ENCODE data around the gene CLSTN2.

- TF ChIP-seq POLR2AphosphoS5 (IDR thresholded peaks at IDR 0.05; ENCODE audit: low read depth, low read length) (no peak), ZFX (IDR thresholded peaks at IDR 0.05) (no peak), POLR2A (IDR thresholded peaks at IDR 0.05; ENCODE audit: borderline replicate concordance, extremely low read depth, insufficient read depth, insufficient read length) (no peak), CTCF (IDR thresholded peaks at IDR 0.05 in 2 of 3, conservative IDR thresholded peaks at IDR 0.05 in 1 of 3; ENCODE audit: borderline replicate concordance in 1 of 3, insufficient read depth in 1 of 3, low read depth in 2 of 3, low read length in 2 of 3) (no peak), RAD21 (IDR thresholded peaks at IDR 0.05; ENCODE audit: low read depth) (no peak), MAX (IDR thresholded peaks at IDR 0.05) (no peak), SP1 (IDR thresholded peaks at IDR 0.05; ENCODE audit: low read depth) (no peak), REST (IDR thresholded peaks at IDR 0.05; ENCODE audit: low read depth) (no peak)
These were observed 50.6 kb downstream of the CLSTN2 start for GRCh38 chr3:139985576-139985975.

Measured in HCT116 (cell line).